Naive thymus-derived CD4-positive, alpha-beta T cell (primary cell): ENCODE data around the gene COX19. TPM values are rescaled to one million over a fixed set of nuclear protein-coding genes. Genes with fewer than 3 reads are reported as not detected.

Experiments
- ATAC-seq: fragments of 150-1000 bp; cut with Tn5 transposase; 2 replicates; pipeline ENCODE4 v1.10.0; 2021; ENCODE audit warnings: mild to moderate bottlenecking, moderate library complexity
- CTCF ChIA-PET: fragments of 350-600 bp; sonication (Branson Sonifier 250); formaldehyde crosslinking; loops from one replicate; lab custom pipeline; 2021; ENCODE audit warnings: antibody characterized with exemption; lab: Charles Lee
- POLR2A ChIA-PET: fragments of 350-600 bp; sonication (Branson Sonifier 250); formaldehyde crosslinking; loops from one replicate; lab custom pipeline; 2021; ENCODE audit warnings: antibody characterized with exemption, inconsistent platforms; lab: Charles Lee
- DNase-seq, 9 donors: peaks; one replicate each; pipeline versions ENCODE4 v3.0.0 to v3.0.0-alpha.2; 2020 to 2022; ENCODE audit warnings: mixed read lengths in 1 of 9
- H3K27ac ChIP-seq: one replicate; pipeline ENCODE4 v1.7.0; 2013; ENCODE audit warnings: mild to moderate bottlenecking, low read depth, low read length, moderate library complexity
- H3K27me3 ChIP-seq, 2 donors: one replicate each; pipeline ENCODE4 v1.7.0; 2013; ENCODE audit warnings: low read length in 2 of 2, mild to moderate bottlenecking in 2 of 2, moderate library complexity in 2 of 2; ENCODE audit not compliant: control insufficient read depth in 2 of 2, insufficient read depth in 2 of 2
- H3K36me3 ChIP-seq, 3 experiments: 1 replicate in 2 of 3; 2 replicates in 1 of 3; pipeline ENCODE4 v1.7.0; 2013; ENCODE audit warnings: low read length in 3 of 3, mild to moderate bottlenecking in 3 of 3, moderate library complexity in 1 of 3; ENCODE audit not compliant: insufficient read depth in 3 of 3, control insufficient read depth in 2 of 3
- H3K4me1 ChIP-seq, 2 donors: one replicate each; pipeline ENCODE4 v1.7.0; 2013; ENCODE audit warnings: low read length in 2 of 2, mild to moderate bottlenecking in 2 of 2, moderate library complexity in 1 of 2; ENCODE audit not compliant: control insufficient read depth in 2 of 2, insufficient read depth in 2 of 2
- H3K4me3 ChIP-seq: 2 replicates; pipeline ENCODE4 v1.7.0; 2013; ENCODE audit warnings: mild to moderate bottlenecking, low read length
- H3K9me3 ChIP-seq, 3 experiments: 1 replicate in 2 of 3; 2 replicates in 1 of 3; pipeline ENCODE4 v1.7.0; 2013; ENCODE audit warnings: low read length in 3 of 3; ENCODE audit not compliant: control insufficient read depth in 2 of 3
- H3K27ac Mint-ChIP-seq, 9 donors: one replicate each; pipeline ENCODE4 v1.8.0; 2020 to 2022; ENCODE audit warnings: mixed read lengths in 9 of 9, mild to moderate bottlenecking in 8 of 9, moderate library complexity in 5 of 9, inconsistent platforms in 2 of 9
- H3K27me3 Mint-ChIP-seq, 5 donors: one replicate each; pipeline ENCODE4 v1.8.0; 2021 to 2022; ENCODE audit warnings: mixed read lengths in 5 of 5, mild to moderate bottlenecking in 1 of 5
- H3K36me3 Mint-ChIP-seq, 5 donors: one replicate each; pipeline ENCODE4 v1.8.0; 2020 to 2022; ENCODE audit warnings: mixed read lengths in 5 of 5, mild to moderate bottlenecking in 3 of 5, inconsistent platforms in 1 of 5
- H3K4me1 Mint-ChIP-seq, 7 donors: one replicate each; pipeline ENCODE4 v1.8.0; 2020 to 2022; ENCODE audit warnings: mixed read lengths in 7 of 7, mild to moderate bottlenecking in 3 of 7, inconsistent platforms in 1 of 7
- H3K4me3 Mint-ChIP-seq, 10 donors: one replicate each; pipeline ENCODE4 v1.8.0; 2020 to 2022; ENCODE audit warnings: mild to moderate bottlenecking in 10 of 10, mixed read lengths in 10 of 10, moderate library complexity in 6 of 10, inconsistent platforms in 2 of 10
- H3K9me3 Mint-ChIP-seq, 11 donors: one replicate each; pipeline ENCODE4 v1.8.0; 2020 to 2022; ENCODE audit warnings: mixed read lengths in 11 of 11, mild to moderate bottlenecking in 4 of 11, inconsistent platforms in 1 of 11, moderate library complexity in 1 of 11
- intact Hi-C, 2 donors: fragments of 100-400 bp; cut with micrococcal nuclease; formaldehyde crosslinking; loops; one replicate each; pipeline ENCODE4 v1.15.1; 2023
- polyA plus RNA-seq, 2 donors: library from polyadenylated mRNA; unstranded; fragments of 300-500 nt; fragmentation: Illumina TruSeq; gene quantifications; one replicate each; pipeline ENCODE4 v1.2.3, GENCODE V29; 2021
- total RNA-seq, 6 experiments: library from RNA in 5 of 6; stranded (reverse) in 5 of 6; gene quantifications; 1 replicate in 5 of 6; 2 replicates in 1 of 6; pipeline ENCODE4 v1.2.3 and lab custom pipeline; 2021 to 2026

The COX19 gene
- total and polyA plus RNA-seq, 7 experiments from 2014 or later: 18.3 to 48.2 (median 45.1) TPM

DNA sequence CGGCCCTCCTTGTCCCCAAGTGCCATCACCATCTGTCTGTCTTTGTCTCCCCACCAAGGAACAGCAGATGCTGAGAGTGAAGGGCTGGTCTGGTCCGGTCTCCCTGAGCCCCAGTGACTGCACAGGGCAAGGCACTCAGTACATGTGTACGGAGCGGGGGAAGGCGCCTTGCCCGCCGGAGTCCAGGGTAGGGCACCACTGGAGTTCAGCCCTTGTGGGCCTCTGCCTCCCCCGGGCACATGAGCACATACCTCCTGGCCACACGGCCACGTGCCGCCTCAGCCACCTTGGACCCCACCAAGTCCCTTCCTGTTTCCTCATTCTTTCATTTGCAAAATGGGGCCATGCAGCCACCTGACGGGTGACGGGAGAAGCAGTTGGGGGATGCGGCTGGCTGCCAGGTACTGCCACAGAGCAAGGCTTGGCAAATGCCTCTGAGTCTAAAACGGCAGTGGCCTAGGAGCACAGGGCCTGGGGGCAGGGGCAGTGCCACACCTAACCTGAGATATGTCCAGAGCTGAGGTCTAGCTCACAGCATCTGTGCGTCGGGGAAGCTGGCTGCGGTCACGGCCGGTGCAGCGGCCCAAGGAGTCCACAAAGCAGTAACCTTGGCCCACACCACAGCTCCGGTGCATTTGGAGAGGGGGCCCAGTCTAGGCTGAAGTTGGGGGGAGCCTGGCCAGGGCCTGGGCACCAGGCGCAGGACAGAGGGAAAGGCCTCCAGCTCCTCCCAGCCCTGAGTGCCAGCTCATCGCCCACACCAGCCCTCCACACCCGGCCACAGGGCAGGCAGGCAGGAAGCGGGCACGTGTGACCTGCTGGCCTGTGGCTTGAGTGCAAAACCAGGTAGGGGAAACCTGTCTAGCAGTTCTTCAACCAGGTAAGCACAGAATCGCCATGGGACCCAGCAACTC, 26.1 kb downstream of the COX19 start:
- CTCF ChIA-PET: interaction anchor here (0.6 kb wide), 1 partner anchor 349 kb away, joined by 3 read pairs; no protein-coding TSS in a partner anchor
- H3K27me3 Mint-ChIP-seq: peaks cover 0 to 2% (median 0%) of the 10 kb centered on the region in 5 donors
- no peak overlapping the region for H3K27ac ChIP-seq

GRCh38 chr7:947391-948210, 27.7 kb downstream of the COX19 start:
- intact Hi-C loops: no loop called here
- POLR2A ChIA-PET: no interaction called here

More for the DNA sequence above, 26.1 kb downstream of the COX19 start:
- H3K4me1 ChIP-seq: no peaks in the 10 kb centered on the region
- no peak overlapping the region for H3K4me3 Mint-ChIP-seq
- intact Hi-C loops: no loop called here
- no peaks in the 10 kb centered on the region for H3K36me3 ChIP-seq
- H3K27me3 ChIP-seq: no peaks in the 10 kb centered on the region
- H3K4me1 Mint-ChIP-seq: peaks cover 0 to 11% (median 0%) of the 10 kb centered on the region in 7 donors
- ATAC-seq (no peak), DNase-seq (no peak)
- H3K9me3 Mint-ChIP-seq: peaks cover 0 to 1% (median 0%) of the 10 kb centered on the region in 11 donors
- POLR2A ChIA-PET: interaction anchor here (0.7 kb wide), 1 partner anchor 26 kb away, joined by 3 read pairs; no protein-coding TSS in a partner anchor
- no peak overlapping the region for H3K27ac Mint-ChIP-seq
- no peak overlapping the region for H3K4me3 ChIP-seq
- peaks cover 0 to 2% (median 0%) of the 10 kb centered on the region in 5 donors for H3K36me3 Mint-ChIP-seq
- no peaks in the 10 kb centered on the region for H3K9me3 ChIP-seq

DNA sequence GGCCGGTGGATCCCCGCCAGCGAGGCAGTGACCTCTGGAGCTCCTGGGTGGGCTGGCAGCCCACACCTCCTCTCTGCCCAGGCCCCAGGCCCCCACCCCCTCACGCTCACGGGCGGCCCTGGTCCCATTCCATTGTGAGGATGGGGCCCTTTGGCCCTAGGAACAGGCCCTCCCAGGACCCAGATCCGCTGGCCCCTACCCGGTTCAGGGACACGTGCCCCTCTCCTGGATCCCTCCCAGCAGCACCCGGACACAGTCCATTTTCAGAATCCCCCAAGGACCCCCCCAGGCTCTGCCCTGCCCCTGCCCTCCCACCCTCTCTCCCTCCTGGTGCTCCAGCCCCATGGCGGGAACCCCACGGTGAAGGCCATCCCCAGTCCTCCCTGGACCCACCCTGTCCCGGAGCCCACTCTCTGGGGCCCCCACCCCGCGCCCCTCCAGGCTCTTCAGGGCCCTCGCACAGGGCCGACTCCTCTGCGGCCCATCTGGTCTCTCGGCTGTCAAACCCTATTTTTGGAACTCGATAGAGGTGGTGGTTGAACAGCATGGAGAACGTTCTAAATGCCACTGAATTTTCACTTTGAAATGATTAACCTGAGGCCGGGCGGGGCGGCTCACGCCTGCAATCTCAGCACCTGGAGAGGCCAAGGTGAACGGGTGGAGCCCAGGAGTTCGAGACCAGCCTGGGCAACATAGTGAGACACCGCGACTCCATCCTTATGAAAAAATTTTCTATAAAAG, 28.9 kb downstream of the COX19 start:
- peaks cover 0 to 7% (median 0%) of the 10 kb centered on the region in 5 donors for H3K27me3 Mint-ChIP-seq
- CTCF ChIA-PET: no interaction called here
- H3K4me3 ChIP-seq: no peak overlapping the region
- no peaks in the 10 kb centered on the region for H3K27me3 ChIP-seq
- POLR2A ChIA-PET: no interaction called here
- H3K4me1 Mint-ChIP-seq: peaks cover 0 to 14% (median 5%) of the 10 kb centered on the region in 7 donors
- H3K36me3 Mint-ChIP-seq: peaks cover 0 to 4% (median 0%) of the 10 kb centered on the region in 5 donors
- no peak for DNase-seq
- H3K9me3 ChIP-seq: no peaks in the 10 kb centered on the region
- H3K36me3 ChIP-seq: no peaks in the 10 kb centered on the region
- peaks cover 0 to 6% (median 0%) of the 10 kb centered on the region in 11 donors for H3K9me3 Mint-ChIP-seq
- no peak overlapping the region for H3K27ac Mint-ChIP-seq
- H3K4me1 ChIP-seq: no peaks in the 10 kb centered on the region
- no peak for ATAC-seq
- H3K4me3 Mint-ChIP-seq: no peak overlapping the region
- H3K27ac ChIP-seq: no peak overlapping the region
- intact Hi-C loops: no loop called here

More at GRCh38 chr7:947391-948210, 27.7 kb downstream of the COX19 start:
- CTCF ChIA-PET: no interaction called here
- Mint-ChIP-seq H3K4me3 (no peak overlapping the region), H3K27me3 (peaks cover 0 to 2% (median 0%) of the 10 kb centered on the region in 5 donors), H3K9me3 (peaks cover 0 to 1% (median 0%) of the 10 kb centered on the region in 11 donors), H3K36me3 (peaks cover 0 to 2% (median 0%) of the 10 kb centered on the region in 5 donors), H3K27ac (no peak overlapping the region), H3K4me1 (peaks cover 0 to 11% (median 0%) of the 10 kb centered on the region in 7 donors)
- no peaks in the 10 kb centered on the region for H3K27me3 ChIP-seq
- H3K36me3 ChIP-seq: no peaks in the 10 kb centered on the region
- no peaks in the 10 kb centered on the region for H3K9me3 ChIP-seq
- ATAC-seq (no peak), DNase-seq (no peak)
- no peaks in the 10 kb centered on the region for H3K4me1 ChIP-seq
- no peak overlapping the region for H3K4me3 ChIP-seq
- H3K27ac ChIP-seq: no peak overlapping the region

DNA sequence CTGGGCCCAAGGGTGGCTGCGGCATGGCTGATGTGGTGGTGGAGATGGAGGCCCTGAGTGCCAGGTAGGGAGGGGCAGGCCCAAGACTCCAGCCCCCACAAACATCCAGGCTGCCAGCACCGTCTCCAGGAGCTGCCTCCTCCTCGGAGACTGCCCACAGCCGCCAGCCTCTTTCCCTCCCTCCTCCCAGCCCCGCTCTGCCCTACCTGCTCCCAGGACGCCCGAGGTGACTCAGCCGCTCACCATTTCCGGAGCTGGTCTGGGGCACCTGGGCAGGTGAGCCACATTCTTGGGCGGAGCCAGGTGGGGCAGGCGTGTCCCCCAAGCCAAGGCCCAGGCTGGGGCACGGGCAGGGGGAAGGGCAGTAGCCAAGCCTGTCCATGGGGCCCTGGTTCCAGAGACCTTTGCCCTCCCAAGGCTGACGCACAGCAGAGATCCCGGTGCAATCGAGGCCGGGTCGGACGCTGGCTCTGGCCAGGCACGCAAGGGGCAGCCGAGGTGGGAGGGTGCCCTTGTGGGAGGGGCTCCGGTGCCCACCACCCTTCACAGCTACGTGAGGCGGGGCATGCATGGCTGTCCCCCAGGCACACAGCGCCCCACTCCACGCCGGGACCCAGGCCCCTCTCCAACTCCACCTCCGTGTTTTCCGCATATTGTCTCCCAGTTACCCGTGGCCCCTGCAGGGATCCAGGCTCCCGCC, 29.6 kb downstream of the COX19 start:
- peaks cover 0 to 10% (median 0%) of the 10 kb centered on the region in 5 donors for H3K27me3 Mint-ChIP-seq
- no peak for DNase-seq
- H3K9me3 Mint-ChIP-seq: peaks cover 0 to 10% (median 0%) of the 10 kb centered on the region in 11 donors
- Histone ChIP-seq H3K27ac (no peak overlapping the region), H3K4me3 (no peak overlapping the region), H3K27me3 (no peaks in the 10 kb centered on the region), H3K4me1 (no peaks in the 10 kb centered on the region), H3K36me3 (no peaks in the 10 kb centered on the region), H3K9me3 (no peaks in the 10 kb centered on the region)
- intact Hi-C loops: no loop called here
- no peak overlapping the region for H3K27ac Mint-ChIP-seq
- CTCF ChIA-PET: no interaction called here
- H3K36me3 Mint-ChIP-seq: peaks cover 0 to 5% (median 0%) of the 10 kb centered on the region in 5 donors
- POLR2A ChIA-PET: no interaction called here
- H3K4me1 Mint-ChIP-seq: peaks cover 0 to 18% (median 5%) of the 10 kb centered on the region in 7 donors
- ATAC-seq: peak; percentile 11
- no peak overlapping the region for H3K4me3 Mint-ChIP-seq

- Mint-ChIP-seq H3K4me1 (peaks cover 0 to 20% (median 5%) of the 10 kb centered on the region in 7 donors), H3K36me3 (peaks cover 0 to 10% (median 0%) of the 10 kb centered on the region in 5 donors), H3K4me3 (no peak overlapping the region), H3K27me3 (peaks cover 0 to 10% (median 0%) of the 10 kb centered on the region in 5 donors), H3K9me3 (peaks cover 0 to 15% (median 3%) of the 10 kb centered on the region in 11 donors), H3K27ac (no peak overlapping the region)
- no peaks in the 10 kb centered on the region for H3K27me3 ChIP-seq
- no peak overlapping the region for H3K4me3 ChIP-seq
- CTCF ChIA-PET: no interaction called here
- POLR2A ChIA-PET: no interaction called here
- intact Hi-C loops: no loop called here
- no peaks in the 10 kb centered on the region for H3K36me3 ChIP-seq
- no peak for ATAC-seq
- no peak for DNase-seq
- H3K27ac ChIP-seq: no peak overlapping the region
- H3K9me3 ChIP-seq: no peaks in the 10 kb centered on the region
- no peaks in the 10 kb centered on the region for H3K4me1 ChIP-seq
These were observed 30.2 kb downstream of the COX19 start for GRCh38 chr7:945147-945555.
